ENCODE measurements around the gene HSD11B1.

HSD11B1 gene

GRCh38 chr1:209723756-209724693 lies 19.4 kb downstream of the HSD11B1 start:
- H3K4me3 ChIP-seq (ENCODE audit: low read depth, low read length) = no peak overlapping the region
- no peak for TF ChIP-seq CTCF (IDR thresholded peaks at IDR 0.05; ENCODE audit: borderline replicate concordance, insufficient read depth, low read depth, low read length)

- TF ChIP-seq CTCF (IDR thresholded peaks at IDR 0.05; ENCODE audit: borderline replicate concordance, insufficient read depth, low read depth, low read length) = no peak
Measured at GRCh38 chr1:209727286-209727685, 22.6 kb downstream of the HSD11B1 start.

GRCh38 chr1:209727785-209728184 lies 23.1 kb downstream of the HSD11B1 start:
- TF ChIP-seq CTCF (IDR thresholded peaks at IDR 0.05; ENCODE audit: borderline replicate concordance, insufficient read depth, low read depth, low read length) = no peak
- no peak overlapping the region for H3K4me3 ChIP-seq (ENCODE audit: low read depth, low read length)

More at GRCh38 chr1:209727286-209727685, 22.6 kb downstream of the HSD11B1 start:
- H3K4me3 ChIP-seq (ENCODE audit: low read depth, low read length) = no peak overlapping the region

GRCh38 chr1:209728466-209728865 lies 23.8 kb downstream of the HSD11B1 start:
- no peak overlapping the region for H3K4me3 ChIP-seq (ENCODE audit: low read depth, low read length)
- no peak for TF ChIP-seq CTCF (IDR thresholded peaks at IDR 0.05; ENCODE audit: borderline replicate concordance, insufficient read depth, low read depth, low read length)

- H3K4me3 ChIP-seq (ENCODE audit: low read depth, low read length) = no peak overlapping the region
- TF ChIP-seq CTCF (IDR thresholded peaks at IDR 0.05; ENCODE audit: borderline replicate concordance, insufficient read depth, low read depth, low read length) = no peak
Measured at GRCh38 chr1:209729436-209729835, 24.8 kb downstream of the HSD11B1 start.

GRCh38 chr1:209732725-209733124 lies 28.1 kb downstream of the HSD11B1 start:
- TF ChIP-seq CTCF (IDR thresholded peaks at IDR 0.05; ENCODE audit: borderline replicate concordance, insufficient read depth, low read depth, low read length) = no peak
- no peak overlapping the region for H3K4me3 ChIP-seq (ENCODE audit: low read depth, low read length)

All from GM12875 (cell line).